CD4-positive, alpha-beta T cell treated with Interferon alpha-2 for 1 hour (primary cell): ENCODE results near the gene TOM1L2.
"Not testable (repeated sequence)": the region's sequence is repeated elsewhere in the genome, so short reads cannot be mapped to it uniquely, and the experiment has no call there.

ENCODE experiments used
- DNase-seq, 2 donors: peaks; one replicate each; pipeline ENCODE4 v3.0.0-alpha.2; 2020 to 2022

TOM1L2 gene

GRCh38 chr17:17814162-17815061 is 157.8 kb downstream of the TOM1L2 start:
- DNase-seq = no peak

GRCh38 chr17:17813725-17814095 is 158.5 kb downstream of the TOM1L2 start:
- DNase-seq = no peak

DNA sequence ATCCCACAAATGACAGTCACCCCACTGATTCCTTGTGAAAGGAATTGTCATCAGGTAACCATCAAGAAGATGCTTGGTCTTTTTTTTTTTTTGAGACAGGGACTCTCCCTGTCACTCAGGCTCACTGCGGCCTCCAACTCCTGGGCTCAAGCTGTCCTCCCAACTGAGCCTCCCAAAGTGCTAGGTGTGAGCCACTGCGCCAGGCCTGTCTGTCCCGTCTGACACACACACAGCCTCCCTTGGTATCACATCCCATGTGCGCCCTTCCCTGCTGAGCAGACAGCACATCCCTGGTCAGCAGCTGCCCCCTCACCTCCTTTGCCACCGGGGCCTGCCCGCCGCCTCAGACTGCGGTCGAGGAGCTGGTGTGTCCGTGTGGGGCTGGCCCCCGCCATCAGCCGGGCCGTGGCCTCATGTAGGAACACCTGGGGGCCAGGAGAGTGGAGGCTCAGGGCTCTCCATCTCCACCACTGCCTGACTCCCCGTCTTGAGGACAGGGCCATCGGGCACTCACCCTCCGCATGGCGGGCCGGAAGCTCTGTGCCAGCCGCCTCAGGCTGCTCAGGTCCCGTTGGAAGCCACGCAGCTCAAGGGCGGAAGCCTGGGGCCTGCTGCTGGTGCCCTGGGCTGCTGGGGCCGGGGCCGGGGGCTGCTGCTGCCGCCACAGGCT is 159.0 kb downstream of the TOM1L2 start:
- DNase-seq = no peak

DNA sequence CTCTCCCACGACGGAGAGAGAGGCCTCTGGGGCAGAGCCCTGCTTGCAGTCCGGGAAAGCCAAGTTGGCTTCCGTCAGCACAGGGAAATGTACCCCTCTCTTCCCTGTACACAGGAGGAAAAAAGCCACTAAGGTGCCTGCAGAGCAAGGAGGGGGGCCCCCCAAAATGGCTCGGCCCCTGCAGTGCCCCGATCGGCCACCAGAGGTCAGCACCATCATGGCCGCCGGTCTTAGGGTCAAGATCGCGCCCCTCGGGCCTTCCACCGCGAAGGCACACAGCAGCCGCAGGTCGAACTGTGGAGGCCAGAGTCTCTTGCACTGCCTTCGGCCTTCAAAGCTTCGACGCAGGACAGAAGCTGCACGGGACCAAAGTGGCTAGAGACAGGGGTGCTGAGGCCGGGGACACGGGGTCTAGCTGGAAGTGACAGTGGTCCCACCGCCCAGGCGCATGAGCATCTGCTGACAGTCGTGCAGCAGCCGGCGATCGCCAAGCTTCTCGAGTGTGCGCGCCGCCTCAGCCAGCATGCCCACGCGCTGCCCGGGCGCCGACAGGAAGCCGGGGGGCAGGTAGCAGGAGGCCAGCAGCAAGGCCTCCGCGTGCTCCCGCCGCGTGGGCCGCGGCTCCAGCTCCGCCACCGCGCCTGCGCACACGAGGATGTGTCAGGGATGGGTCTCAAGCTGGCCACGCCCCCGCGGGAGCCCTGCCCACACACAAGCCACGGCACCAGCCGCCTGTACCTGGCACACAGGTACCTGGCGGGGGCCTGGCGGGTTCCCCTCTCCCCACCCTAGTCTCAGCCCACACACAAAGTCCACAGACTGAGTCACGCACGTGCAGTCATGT is 159.8 kb downstream of the TOM1L2 start:
- DNase-seq = peak; percentile 62 to 74

- no peak for DNase-seq
Measured at GRCh38 chr17:17811381-17812210, 160.6 kb downstream of the TOM1L2 start.

GRCh38 chr17:17810895-17811248 is 161.3 kb downstream of the TOM1L2 start:
- DNase-seq = no peak

- no peak for DNase-seq
Measured at GRCh38 chr17:17810084-17810894, 161.9 kb downstream of the TOM1L2 start.

DNA sequence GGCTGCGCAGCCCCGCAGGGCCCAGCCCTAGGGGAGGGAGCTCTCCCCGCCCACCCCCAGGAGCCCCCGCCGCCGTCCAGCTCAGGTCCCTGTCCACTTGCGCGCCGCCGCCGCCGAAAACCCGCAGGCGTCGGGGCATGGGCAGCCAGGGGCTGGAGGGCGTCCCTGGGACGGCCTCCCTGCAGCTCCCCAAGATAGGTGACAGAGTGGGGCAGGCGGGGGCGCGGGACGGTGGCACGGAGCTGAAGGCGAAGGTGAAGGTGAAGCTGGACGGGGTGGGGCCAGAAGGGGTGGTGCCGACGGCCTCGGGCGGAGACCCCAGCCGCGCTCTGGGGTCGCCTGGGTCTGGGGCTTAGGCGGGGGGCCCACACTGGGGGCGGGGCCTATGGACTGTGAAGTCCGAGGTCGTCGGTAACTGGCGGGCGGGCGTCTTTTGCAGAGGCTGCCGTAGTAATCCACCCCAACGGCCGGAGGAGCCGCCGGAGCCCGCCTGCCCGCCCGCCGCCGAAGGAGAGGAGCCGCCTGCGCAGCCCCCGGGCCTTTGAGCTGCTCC is 162.6 kb downstream of the TOM1L2 start:
- no peak for DNase-seq

DNA sequence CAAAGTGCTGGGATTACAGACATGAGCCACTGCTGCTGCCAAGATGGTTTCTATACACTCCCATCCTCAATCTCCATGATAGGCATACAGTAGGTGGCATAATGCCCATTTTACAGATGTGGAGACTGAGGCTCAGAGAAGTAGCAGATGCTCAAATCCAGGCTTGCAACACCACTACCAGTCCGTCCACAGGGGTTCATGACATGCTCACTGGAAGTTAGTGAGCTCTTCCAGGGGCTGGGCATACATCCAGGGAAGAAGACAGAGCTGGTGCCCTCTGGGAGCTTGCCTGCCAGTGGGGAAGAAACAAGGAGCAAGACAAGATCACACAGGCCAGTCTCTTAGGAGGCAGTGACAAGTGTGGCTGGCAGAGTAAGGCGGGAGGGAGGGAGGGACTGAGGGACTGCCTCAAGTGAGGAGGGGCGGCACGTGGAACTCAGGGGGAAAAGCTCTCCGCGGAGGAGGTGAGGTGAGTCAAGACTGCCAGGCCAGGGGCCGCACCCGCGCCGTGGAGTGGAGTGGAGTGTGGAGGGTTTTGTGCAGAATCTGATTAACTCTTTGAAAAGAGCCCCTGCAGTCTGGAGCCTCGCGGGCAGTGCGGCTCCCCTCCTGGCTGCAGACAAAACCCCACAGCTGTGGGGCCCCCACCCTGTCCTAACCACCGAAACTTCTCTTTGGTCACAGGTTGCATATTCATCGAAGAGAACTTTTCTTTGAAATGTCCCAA is 163.3 kb downstream of the TOM1L2 start:
- DNase-seq = no peak

DNA sequence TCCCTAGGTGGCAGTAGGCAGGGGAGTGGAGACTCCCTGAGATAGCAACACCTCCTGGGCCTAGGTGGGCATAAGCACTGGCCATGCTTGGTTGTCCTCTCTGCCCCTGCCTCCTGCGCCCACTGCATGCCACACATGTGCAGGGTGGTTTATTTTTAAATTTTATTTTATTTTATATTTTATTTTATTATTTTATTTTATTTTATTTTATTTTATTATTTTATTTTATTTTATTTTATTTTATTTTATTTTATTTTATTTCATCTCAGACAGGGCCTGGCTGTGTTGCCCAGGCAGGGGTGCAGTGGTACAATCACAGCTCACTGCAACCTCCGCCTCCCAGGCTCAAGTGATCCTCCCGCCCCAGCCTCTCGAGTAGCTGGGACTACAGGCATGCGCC is 164.0 kb downstream of the TOM1L2 start:
- not testable (repeated sequence) for DNase-seq

- DNase-seq = no peak
Measured at GRCh38 chr17:17807440-17807839, 164.8 kb downstream of the TOM1L2 start.

DNA sequence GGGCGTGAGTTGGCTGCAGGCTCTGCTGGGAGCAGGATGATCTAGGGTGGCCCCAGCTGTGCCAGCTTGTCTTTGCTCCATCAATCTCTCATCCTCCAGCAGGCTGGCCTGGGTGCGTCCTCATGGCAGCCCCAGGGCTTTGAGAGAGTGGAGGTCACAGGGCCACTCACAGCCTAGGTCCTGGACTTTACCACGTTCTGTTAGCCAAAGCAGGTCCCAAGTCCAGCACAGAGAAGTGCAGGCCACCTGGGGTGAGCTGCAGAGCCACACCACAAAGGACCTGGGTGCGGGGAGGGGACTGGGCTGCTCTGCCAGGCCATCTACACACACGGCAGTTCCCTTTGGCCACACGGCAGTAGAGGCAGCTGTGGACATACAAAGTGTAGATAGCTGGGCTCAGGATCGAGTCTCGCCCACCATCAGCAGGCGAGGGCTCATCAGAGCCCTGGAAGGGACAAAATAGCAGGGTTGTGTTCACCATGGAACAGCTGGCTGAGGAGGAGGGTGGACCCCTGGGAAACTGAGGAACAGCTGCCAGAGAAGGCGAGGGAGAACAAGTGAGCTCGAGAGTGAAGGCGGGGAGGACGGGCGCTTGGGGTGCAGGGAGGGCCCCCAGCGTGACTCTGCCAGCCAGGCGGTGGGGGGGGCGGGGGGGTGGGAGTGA is 165.5 kb downstream of the TOM1L2 start:
- no peak for DNase-seq

DNA sequence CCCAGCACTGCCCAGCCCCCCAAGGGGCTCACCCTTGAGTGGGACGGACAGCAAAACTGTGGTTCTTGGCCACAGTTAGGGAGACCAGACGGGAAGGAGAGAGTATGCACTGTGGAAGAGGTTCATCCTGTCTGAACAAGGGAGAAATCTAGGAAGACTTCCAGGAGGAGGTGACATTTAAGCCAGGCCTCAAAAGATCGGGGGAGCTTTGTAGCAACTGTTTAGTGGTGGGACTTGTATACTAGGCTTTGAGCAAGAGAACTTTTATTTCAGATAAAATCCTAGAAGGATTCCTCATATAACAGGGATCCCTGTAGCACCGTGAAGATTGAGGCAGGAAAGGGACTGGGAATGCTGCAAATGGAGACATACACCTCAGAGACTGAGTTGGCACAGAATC is 166.2 kb downstream of the TOM1L2 start:
- no peak for DNase-seq

DNA sequence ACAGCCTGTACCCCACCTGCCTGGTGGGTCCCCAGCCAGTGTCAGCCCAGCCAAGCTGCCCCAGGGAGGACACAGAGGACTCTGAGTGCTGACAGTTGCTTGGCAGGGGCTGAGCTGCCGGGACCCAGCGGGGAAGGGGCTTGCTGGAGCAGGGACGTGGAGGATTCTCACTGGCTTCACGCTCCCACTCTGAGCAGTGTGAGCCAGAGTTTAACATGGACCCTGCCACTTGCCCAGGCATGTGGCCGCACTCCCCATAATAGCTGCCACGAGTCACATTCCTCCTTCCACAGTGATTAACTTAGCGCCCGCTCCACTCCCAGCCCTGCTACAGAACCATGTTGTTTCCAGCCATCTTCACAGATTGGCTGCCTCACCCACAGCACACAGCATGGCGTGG is 166.6 kb downstream of the TOM1L2 start:
- no peak for DNase-seq

DNA sequence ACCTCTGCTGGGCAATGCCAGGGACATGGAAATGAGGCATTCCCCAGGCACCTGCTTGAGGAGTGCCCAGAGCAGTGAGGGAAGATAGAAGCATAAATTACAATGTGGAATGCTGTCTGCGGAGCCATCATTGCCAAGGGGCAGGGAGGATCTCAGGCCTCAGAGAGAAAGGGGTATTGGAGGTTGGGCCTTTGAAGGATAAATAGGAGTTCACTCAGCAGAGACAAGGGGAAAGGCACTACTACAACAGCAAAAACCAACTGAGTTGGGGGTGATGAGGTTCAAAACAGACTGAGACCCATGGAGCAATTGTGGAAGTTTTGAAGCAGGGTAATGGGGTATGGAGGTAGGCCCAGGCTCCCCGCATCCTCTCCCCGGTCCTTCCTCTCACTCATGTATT is 168.2 kb downstream of the TOM1L2 start:
- no peak for DNase-seq

GRCh38 chr17:17801800-17802481 is 170.3 kb downstream of the TOM1L2 start:
- DNase-seq = no peak

DNA sequence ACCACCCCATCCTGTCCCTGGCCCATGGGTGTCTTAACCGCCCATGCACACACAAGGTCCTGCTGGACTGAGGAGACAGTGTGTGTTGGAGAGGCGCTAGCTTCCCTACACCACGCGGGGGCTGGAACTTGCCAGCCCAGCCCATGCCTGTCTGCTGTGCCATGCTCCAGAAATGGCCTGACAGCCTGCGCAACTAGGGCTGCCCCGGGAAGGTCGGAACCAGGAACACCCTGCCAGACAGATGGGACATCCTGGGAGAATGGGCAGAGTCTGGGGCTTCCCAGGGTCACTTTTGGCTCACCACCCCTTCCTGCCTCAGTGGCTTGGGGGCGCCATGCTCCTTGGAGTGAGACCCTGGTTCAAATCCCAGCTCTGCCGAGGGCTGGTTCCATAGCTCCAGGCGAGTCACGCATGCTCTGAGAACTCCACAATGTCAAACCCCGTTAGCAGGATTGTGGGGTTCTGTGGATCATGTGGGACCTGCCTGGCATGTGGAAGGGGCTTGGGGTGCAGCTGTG is 171.6 kb downstream of the TOM1L2 start:
- DNase-seq = no peak

DNA sequence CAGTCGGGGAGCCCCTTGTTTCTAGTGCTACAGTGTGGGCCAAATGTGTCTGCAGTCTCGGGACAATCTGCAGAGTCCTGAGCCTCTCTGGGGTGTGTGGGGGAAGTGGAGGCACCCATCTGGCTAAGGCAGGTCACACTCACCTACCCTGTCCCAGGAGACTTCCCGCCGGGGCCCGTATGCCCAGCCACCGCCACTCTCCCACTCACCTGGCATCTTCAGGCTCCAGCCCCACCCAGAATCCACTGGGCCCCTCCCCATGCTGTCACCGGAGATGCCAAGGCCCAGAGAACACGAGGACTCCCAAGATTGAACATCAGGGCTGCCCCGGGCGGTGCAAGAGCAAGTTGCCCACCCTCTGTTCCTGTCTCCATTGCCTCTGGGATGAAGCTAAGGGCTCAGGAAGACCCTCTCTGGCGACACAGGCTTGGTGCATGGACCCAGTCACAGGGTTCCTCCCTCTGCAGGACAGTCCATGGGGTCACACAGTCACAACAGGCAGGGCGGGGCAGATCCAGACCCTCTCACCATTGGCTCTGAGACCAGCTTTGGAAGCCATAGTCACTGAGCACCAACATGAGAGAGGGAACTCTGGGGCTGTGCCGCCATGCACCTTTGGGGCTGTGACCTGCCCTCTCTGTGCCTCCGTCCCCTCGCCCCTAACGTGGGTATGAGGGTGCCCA is 173.5 kb downstream of the TOM1L2 start:
- no peak for DNase-seq
